Measurements from ENCODE around the gene NFILZ.

NFILZ gene

DNA sequence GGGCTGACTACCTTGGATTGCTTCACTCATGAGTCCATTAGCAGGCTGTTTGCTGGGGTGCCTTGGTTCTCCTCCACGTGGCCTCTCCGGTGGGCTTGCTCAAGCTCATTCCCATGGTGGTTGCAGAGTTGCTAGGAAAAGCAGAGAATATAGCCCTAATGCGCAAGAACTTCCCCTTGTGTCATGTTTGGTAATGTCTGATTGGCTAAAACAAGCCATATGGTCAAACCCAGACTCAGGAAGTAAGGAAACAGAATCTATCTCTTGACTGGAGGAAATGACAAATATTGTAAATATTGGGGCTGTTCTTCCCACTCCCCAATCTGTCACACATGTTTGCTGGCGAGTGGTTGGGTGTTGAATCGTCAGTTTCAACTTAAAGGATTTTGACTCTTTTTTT lies 12.1 kb downstream of the NFILZ start:
- no peaks in the 10 kb centered on the region for H3K36me3 ChIP-seq (ENCODE audit: low read length)
- no peak overlapping the region for H3K9ac ChIP-seq (ENCODE audit: low read length)
- H3K27me3 ChIP-seq (ENCODE audit: low read length): no peaks in the 10 kb centered on the region
- H4K20me1 ChIP-seq (ENCODE audit: low read depth, low read length): no peaks in the 10 kb centered on the region
- no peak overlapping the region for H2AFZ ChIP-seq (ENCODE audit: low read depth, low read length, severe bottlenecking)
- H3K9me2 ChIP-seq (replicated peaks; ENCODE audit: insufficient read depth, low read length): no peaks in the 10 kb centered on the region
- H3K4me3 ChIP-seq (ENCODE audit: insufficient read depth, low read length, poor library complexity, severe bottlenecking): no peak overlapping the region
- H3K79me2 ChIP-seq (ENCODE audit: insufficient read depth, low read length): no peaks in the 10 kb centered on the region
- H3K9me3 ChIP-seq (ENCODE audit: insufficient read depth, low read length): no peaks in the 10 kb centered on the region
- H3F3A ChIP-seq (ENCODE audit: insufficient read depth): no peaks in the 10 kb centered on the region
- H3K4me2 ChIP-seq (ENCODE audit: low read depth, low read length, poor library complexity, severe bottlenecking): no peak overlapping the region
- H3K27ac ChIP-seq (ENCODE audit: low read depth, low read length): no peak overlapping the region
- TF ChIP-seq, protein P1, sequence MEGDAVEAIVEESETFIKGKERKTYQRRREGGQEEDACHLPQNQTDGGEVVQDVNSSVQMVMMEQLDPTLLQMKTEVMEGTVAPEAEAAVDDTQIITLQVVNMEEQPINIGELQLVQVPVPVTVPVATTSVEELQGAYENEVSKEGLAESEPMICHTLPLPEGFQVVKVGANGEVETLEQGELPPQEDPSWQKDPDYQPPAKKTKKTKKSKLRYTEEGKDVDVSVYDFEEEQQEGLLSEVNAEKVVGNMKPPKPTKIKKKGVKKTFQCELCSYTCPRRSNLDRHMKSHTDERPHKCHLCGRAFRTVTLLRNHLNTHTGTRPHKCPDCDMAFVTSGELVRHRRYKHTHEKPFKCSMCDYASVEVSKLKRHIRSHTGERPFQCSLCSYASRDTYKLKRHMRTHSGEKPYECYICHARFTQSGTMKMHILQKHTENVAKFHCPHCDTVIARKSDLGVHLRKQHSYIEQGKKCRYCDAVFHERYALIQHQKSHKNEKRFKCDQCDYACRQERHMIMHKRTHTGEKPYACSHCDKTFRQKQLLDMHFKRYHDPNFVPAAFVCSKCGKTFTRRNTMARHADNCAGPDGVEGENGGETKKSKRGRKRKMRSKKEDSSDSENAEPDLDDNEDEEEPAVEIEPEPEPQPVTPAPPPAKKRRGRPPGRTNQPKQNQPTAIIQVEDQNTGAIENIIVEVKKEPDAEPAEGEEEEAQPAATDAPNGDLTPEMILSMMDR (IDR thresholded peaks at IDR 0.05; ENCODE audit: insufficient read depth, low read length, poor library complexity, severe bottlenecking): no peak
- TF ChIP-seq EZH2phosphoT487 (conservative IDR thresholded peaks at IDR 0.05; ENCODE audit: low read length): no peak

- Histone ChIP-seq H3K27me3 (ENCODE audit: low read length) (no peaks in the 10 kb centered on the region), H3K9ac (ENCODE audit: low read length) (no peak overlapping the region), H3K27ac (ENCODE audit: low read depth, low read length) (no peak overlapping the region), H3K4me3 (ENCODE audit: insufficient read depth, low read length, poor library complexity, severe bottlenecking) (no peak overlapping the region), H3K79me2 (ENCODE audit: insufficient read depth, low read length) (no peaks in the 10 kb centered on the region), H3K4me2 (ENCODE audit: low read depth, low read length, poor library complexity, severe bottlenecking) (no peak overlapping the region), H3K9me2 (replicated peaks; ENCODE audit: insufficient read depth, low read length) (no peaks in the 10 kb centered on the region), H2AFZ (ENCODE audit: low read depth, low read length, severe bottlenecking) (no peak overlapping the region), H3K36me3 (ENCODE audit: low read length) (no peaks in the 10 kb centered on the region), H3F3A (ENCODE audit: insufficient read depth) (no peaks in the 10 kb centered on the region), H3K9me3 (ENCODE audit: insufficient read depth, low read length) (no peaks in the 10 kb centered on the region), H4K20me1 (ENCODE audit: low read depth, low read length) (no peaks in the 10 kb centered on the region)
- TF ChIP-seq EZH2phosphoT487 (conservative IDR thresholded peaks at IDR 0.05; ENCODE audit: low read length): no peak
- TF ChIP-seq, protein P1 (IDR thresholded peaks at IDR 0.05; ENCODE audit: insufficient read depth, low read length, poor library complexity, severe bottlenecking): no peak
These were observed 13.6 kb downstream of the NFILZ start for GRCh38 chr19:8643860-8644653.

DNA sequence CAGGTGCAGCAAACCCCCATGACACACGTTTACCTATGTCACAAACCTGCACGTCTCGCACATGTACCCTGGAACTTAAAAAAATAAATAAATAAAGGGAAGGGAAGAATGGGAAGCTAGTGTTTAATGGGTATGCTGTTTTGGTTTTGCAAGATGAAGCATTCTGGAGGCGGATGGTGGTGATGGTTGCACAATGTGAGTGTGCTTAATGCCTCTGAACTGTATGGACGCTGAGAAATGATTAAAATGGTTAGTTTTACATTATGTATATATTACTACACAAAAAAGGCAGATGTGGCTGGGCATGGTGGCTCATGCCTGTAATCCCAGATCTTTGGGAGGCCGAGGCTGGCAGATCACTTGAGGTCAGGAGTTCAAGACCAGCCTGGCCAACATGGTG lies 17.8 kb downstream of the NFILZ start:
- H3K79me2 ChIP-seq (ENCODE audit: insufficient read depth, low read length): no peaks in the 10 kb centered on the region
- no peak overlapping the region for H3K4me2 ChIP-seq (ENCODE audit: low read depth, low read length, poor library complexity, severe bottlenecking)
- no peak for TF ChIP-seq EZH2phosphoT487 (conservative IDR thresholded peaks at IDR 0.05; ENCODE audit: low read length)
- TF ChIP-seq, protein P1 (IDR thresholded peaks at IDR 0.05; ENCODE audit: insufficient read depth, low read length, poor library complexity, severe bottlenecking): no peak
- no peak overlapping the region for H2AFZ ChIP-seq (ENCODE audit: low read depth, low read length, severe bottlenecking)
- no peaks in the 10 kb centered on the region for H3K9me2 ChIP-seq (replicated peaks; ENCODE audit: insufficient read depth, low read length)
- H3K27ac ChIP-seq (ENCODE audit: low read depth, low read length): no peak overlapping the region
- no peaks in the 10 kb centered on the region for H3K27me3 ChIP-seq (ENCODE audit: low read length)
- H3F3A ChIP-seq (ENCODE audit: insufficient read depth): no peaks in the 10 kb centered on the region
- H3K36me3 ChIP-seq (ENCODE audit: low read length): no peaks in the 10 kb centered on the region
- H3K4me3 ChIP-seq (ENCODE audit: insufficient read depth, low read length, poor library complexity, severe bottlenecking): no peak overlapping the region
- H3K9me3 ChIP-seq (ENCODE audit: insufficient read depth, low read length): no peaks in the 10 kb centered on the region
- H4K20me1 ChIP-seq (ENCODE audit: low read depth, low read length): no peaks in the 10 kb centered on the region
- H3K9ac ChIP-seq (ENCODE audit: low read length): no peak overlapping the region

Data from SU-DHL-6 (cell line).